ENCODE measurements around the gene MYO18A.
A peak's percentile ranks its signal among the peaks of the same experiment; 100 is the strongest.
"Not testable (repeated sequence)": the region's sequence is repeated elsewhere in the genome, so short reads cannot be mapped to it uniquely, and the experiment has no call there.

Gene MYO18A

DNA sequence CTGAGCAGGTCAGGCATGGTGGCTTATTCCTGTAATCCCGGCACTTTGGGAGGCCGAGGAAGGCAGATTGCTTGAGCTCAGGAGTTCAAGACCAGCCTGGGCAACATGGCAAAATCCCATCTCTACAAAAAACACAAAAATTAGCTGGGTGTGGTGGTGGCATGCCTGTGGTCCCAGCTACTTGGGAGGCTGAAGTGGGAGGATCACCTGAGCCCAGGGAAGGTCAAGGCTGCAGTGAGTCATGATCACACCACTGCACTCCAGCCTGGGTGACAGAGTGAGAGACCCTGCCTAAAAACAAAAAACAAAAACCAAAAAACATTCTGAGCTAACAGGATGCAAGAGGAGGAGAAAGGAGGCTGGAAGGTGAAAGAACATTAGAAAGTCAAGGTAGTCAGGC is 33.0 kb downstream of the MYO18A start:
- DNase-seq (ENCODE audit: low read depth), result not testable (repeated sequence)

DNA sequence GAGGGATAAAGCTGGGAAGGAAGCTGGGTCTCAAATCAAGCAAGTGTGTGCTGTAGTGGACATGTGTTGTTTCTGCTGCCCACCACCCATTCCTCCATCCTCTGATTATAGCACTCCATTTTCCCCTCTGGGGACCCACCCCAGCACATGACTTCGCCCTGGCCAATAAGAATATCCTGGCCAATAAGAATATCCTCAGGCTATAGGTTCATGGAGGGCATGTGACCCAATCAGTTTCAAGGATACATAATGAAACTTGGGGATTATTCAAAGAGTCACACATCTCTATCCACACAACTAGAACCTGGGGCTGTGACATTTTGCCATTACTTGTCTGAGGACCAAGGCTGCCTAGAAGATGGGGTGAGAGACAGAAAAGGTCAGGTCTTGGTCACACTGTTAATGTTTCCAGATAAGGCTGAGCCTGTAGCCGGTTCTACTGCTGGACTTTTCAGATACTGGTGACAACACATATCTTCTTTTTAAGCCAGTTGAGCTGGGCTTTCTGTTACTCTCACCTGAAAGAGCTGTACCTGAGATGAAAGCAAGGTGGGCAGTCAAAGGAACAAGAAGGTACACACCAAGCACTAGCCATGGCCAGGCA is 33.7 kb downstream of the MYO18A start:
- no peak for DNase-seq (ENCODE audit: low read depth)

DNA sequence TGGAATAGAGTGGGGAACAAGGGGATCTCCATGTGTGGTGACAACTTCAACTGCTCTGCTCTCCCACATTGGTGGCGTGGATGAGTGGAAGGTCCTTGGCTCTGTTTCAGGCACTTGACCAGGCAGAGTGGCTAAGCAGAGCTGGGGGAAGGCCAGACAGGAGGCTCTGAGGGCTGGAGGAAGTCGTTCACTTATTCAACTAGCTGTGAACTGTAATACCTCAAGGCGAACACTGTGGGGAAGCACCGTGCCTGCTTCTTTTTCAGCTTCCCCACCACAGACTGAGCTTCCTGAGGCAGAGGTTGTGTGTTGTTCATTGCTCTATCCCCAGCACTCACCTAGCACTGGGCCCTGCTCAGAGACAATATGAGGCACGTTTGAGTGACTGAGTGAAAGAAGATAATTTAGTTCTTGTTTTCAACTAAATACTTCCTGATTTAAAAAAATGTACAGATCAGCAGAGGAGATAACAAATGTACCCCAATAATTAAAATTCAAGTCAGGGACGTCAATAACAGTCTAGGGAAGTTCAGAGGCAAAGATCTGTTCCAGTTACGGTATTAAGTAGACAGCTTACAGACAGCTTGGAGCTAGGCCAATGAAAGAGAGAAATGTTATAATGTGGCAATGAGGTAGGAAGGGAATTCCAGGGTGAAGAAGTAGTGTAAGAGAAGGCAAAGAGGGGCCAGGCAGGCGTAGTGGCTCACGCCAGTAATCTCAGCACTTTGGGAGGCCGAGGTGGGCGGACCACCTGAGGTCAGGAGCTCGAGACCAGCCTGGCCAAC is 34.7 kb downstream of the MYO18A start:
- DNase-seq (ENCODE audit: low read depth), result peak; percentile 46

DNA sequence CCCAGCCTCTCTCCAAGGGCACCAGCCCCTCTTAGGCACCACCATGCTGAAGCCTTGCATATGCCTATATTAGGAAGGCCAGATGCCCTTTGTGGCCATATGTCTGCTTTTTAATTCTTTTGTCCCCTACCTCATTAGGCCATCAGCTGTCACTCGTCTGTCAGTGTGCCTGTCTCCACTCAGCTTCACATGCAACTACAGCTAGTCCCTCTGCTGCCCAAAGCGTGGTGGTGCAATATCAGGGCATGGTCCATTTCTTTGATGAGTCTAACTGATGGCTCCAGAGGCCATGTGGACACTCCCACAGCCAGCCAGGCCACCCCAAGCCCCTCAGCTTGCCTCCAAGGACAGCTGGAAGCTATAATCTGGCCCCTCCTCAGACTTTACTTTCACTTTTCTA is 36.3 kb downstream of the MYO18A start:
- no peak for DNase-seq (ENCODE audit: low read depth)

DNA sequence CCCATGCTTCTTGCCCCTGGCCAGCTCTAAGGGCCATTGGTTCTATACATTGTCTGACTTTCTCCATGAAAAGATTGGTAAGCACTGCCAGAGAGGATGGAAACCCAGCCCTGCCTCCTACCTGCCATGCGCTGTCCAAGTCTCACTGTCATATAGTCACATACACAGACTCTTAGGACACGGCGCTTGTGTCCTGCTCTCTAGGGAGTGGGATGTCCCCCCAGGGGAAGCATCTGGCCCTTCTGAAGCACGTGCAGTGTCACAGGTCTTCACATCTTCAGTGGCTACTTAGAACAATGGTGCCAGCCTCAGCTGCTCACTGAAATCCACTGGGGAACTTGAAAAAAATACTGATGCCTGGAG is 38.7 kb downstream of the MYO18A start:
- no peak for DNase-seq (ENCODE audit: low read depth)

DNA sequence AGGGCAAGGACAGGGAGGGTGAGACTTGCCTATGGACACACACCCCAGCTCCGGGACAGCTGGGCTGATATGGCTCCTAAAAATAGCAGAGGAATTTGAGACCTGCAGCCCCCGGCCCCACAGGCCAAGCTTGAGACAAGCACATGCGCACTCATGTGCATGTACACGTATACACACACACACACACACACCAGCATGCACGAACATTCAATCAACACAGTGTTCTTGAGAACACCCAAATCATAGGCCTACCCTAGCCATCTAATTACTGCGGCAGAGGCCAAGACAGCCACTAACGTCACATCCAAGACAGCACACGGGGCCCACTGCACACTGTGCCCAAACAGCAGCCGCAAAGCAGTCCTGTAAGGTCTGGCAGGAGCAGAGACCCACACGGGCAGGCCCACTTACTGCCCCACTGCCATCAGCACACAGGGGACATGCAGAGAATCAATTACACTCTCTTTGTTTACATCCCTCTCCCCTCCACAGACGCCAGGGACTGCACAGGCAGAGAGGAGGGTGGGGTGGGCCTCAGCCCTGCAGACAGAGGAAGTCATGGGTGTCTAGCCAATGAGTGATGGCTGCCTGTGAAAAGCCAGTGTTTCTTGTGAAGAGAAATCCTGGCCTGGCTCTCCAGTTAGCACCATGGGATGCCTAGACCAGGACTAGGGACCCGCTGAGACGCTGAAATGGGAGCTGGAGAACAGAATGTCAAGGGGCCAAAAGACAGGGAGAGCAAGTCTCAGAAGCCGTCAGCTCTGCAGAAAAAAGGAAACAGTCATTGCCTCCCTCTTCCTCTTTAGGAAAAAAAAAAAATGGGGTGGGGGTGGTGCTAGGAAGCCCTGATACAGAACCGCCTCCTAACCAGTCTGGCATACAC is 39.3 kb downstream of the MYO18A start:
- no peak for DNase-seq (ENCODE audit: low read depth)

DNA sequence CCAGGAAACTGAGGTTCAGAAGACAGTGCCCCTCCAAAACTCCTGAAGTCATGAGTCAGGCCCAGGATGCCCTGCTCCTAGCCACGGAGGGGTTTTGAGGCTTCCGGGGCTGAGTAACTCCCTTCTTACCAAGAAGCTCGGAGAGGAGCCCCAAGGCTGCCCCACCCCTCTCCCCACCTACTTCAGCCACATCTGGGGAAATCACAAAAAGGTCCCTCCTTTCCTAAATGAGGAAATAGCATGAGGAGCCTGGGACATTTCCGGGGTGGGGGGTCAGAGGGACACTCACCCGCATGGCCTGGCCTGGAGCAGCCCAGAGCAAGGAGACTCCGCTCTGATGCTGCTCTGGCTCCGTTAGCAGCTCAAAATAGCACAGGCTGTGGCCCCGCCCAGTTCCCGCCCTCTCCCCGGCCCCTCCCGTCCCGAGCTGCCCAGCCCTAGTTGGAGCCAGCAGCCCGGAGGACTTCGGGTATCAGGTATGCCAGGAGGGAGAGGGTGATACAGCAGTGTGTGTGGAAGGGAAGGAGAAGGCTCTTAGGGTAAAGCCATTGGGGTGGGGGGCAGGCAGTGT is 40.1 kb downstream of the MYO18A start:
- peak; percentile 80 for DNase-seq (ENCODE audit: low read depth)

DNA sequence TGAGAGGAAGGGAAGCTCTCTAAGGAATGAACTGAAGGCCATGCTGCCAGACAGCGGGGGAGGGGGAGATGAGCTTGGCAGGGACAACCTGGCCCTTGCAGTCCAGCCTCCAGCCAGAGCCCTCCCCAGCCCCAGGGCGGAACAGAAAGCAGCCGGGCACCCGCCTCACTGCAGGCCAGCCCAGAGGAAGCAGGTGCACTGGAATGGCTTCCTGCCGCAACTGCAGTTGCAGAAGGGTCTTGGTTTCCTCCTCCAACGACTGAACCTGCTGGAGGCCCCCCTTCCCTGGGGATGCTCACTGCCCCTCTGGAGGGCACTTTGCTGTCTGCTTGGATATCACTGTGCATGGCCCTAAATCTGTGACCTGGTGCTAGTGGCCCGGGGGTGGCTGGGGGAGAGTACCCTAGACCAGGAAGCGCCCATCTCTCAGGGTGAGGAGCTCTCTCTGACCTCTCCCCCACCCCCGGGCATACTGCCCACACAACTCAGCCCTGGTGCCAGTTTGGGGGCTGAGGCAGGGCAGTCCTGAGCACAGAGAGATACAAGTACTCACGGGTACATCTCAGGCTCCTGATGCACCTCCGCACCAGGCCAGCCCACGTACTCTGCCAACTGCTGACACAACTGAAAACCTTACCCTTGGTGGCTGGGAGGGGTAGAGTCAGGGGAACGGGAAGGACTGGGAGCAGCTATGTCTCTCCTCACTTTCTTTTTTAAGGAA is 41.1 kb downstream of the MYO18A start:
- no peak for DNase-seq (ENCODE audit: low read depth)

DNA sequence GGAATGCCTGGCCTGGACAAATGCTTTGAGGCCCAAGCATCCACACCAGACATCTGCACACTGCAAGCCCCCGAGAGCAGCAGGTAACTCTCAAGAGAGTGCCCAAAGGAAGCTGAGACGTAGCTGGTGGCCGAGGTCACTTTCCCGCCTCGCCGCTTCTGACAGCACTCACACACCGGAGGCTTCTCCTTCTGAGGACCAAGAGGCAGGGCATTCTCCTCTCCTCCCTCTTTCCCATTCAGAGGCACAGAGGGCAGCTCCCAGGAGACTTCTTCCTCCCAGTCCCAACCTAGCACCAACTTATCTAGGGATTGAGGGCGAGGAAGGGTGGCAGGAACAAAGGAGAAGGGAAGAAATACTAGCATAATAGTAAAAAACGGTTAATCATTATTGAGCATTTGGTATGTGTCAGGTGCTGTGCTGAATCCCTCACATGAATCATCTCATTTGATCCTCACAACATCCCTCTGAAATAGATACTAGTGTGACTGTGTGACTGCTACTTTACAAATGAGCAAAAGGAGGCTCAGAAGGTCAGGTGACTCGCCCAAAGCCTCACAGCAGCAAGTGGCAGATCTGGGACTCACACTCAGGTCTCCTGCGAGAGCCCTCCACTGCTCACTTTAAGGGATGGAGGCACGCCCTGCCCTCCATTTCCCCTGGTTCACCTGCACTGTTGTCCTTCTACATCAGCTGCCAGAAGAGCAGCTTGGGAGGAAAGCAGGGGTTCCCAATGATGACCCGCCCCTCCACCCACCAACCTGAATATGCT is 41.8 kb downstream of the MYO18A start:
- DNase-seq (ENCODE audit: low read depth), result peak; percentile 58

DNA sequence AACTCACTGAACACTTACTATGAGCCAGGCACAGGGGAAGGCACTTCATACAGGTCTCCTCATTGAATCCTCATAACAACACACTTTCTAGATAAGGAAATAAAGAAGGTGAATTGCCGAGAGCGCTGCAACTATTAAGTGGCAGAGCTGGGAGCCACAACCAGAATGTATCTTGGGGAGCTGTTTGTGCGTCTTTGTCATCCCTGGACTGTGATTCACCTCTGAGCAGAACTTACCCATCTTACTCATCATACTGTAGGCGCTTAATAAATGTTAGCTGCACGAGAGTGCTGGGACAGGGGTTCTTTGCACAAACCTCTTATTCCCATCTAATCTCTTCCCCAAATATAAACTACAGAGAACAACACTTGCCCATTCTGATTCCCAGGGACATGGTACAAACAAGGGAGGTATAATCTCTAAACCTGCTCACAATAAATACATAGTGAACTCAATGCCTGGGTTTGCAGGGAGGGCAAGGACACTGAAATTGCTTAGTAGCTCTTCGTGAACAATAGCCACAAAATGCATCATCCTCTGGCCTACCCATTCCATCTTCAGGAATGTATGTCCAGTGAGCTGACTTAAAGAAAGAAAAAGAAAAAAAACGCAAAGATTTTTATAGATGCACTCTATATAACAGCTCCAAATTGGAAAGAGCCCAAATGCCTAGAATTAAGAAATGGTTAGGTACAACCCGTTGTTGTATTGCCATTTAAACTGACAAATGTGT is 43.0 kb downstream of the MYO18A start:
- DNase-seq (ENCODE audit: low read depth), result no peak

DNA sequence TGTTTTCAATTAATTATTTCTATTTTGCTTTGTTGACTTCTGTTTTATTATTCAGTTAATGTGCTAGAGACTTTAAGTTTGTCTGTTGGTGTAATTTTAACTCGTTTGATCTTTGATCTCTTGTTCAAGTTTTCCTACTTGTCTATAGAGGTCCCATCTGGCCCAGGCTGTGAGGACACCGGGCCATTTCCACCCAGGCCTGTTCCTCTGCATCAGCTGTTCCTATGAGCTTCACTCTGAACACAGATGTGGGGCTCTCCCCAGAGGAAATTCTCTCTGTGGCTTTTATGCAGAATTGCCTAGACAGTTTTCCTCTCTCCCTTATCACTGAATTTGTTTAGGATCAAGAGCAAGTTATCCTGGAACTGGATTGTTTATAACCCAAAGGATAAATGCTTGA is 44.7 kb downstream of the MYO18A start:
- no peak for DNase-seq (ENCODE audit: low read depth)

DNA sequence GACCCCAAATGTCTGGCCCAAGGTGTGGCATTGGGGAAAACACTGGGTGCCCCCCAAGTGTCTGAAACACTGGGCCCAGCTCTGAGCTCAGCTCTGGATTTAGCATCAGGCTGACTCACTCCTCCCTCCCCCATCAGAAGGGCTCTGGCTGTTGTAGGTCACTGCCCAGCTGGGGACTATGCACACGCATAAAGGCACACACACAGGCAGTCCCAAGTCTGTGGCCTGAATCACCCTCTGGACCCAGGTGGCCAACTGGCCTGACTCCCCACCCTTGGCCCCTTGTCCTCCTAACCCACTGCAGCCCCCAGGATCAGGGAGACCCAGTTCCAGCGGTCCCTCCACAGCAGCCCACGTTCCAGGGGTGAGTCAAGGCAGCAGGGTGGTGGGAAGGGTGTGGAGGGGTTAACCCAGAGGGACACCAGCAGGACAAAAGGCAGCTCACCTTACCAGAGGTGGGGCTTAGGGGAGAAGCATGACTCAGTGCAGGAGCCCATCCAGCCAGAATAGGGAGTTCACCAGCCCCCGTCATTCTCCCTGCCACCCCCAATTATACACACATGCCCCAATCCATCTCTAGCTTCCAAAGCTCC is 47.0 kb downstream of the MYO18A start:
- DNase-seq (ENCODE audit: low read depth), result no peak

DNA sequence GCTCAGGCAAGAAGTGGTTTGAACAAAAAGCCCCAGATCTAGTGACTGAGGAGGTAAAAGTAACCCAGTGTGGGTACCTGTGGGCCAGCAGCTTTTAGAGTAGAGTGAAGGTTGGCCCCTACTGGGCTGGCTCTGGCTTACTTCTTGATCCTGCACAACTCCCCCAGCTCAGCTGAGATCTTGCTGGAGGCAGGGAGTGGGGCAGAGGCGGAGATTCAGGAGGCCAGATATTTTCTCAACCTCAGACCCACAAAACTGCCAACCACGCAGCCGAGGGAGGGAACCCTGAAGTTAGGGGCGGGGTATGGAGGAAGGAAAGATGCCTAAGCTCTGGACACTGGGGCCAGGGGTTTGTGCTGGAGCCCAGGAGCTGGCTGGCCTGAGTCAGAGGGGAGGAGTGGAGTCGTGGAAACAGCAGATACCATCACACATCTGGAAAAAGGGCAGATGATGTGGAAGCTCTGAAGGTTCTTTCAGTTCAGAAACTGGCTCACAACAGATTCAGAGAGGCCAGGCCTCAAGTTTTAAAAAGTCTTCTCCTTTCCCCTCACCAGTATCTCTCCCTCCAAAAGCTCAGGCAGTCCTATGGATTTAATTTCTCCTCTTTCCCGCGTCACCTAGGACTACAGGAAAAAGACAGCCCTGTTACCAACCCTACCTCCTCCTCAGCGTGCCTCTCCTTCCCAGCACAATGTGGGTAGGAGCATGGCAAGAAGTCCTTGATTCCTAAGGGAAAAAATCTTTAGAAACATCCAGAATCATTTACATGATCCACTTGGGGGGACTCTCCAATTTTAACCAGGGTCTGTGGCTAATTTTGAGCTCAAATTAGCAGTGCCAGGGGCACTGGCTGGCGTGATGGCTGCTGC is 48.1 kb downstream of the MYO18A start:
- no peak for DNase-seq (ENCODE audit: low read depth)

DNA sequence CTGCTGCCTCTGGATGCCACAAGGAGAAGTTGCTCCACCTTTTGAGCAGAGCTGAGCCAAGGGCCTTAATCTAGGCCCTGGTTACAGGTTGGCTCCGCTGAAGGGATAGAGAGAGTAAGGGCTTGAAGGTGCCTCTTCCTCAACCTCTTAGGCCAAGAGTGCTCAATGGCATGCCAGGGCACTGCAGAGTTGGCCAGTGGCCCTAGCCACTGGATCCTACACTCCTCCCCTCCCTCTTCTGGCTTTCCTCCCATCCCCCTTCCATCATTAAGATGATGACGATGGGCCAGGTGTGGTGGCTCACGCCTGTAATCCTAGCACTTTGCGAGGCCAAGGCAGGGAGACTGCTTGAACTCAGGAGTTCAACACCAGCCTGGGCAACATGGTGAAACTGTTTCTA is 50.5 kb downstream of the MYO18A start:
- no peak for DNase-seq (ENCODE audit: low read depth)

DNA sequence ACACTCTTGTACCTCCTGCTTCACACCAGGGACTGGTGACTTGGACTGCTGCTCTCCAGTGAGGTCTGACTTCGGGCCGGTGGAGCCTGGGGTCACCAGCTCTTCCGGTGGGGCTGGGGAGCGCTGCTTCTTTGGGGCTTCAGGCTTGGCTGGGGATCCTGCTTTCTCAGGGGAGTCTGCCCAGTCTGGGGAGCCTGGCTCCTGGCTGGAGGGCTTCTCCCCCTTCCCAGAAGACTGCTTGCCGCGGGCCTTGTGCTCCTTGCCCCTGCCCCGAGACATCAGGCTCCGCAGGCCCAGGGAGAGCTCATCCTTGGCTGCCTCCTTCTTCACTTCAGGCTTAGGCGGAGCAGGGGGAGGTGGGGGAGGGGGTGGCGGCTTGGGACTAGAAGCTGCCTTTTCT is 52.4 kb downstream of the MYO18A start:
- no peak for DNase-seq (ENCODE audit: low read depth)

DNA sequence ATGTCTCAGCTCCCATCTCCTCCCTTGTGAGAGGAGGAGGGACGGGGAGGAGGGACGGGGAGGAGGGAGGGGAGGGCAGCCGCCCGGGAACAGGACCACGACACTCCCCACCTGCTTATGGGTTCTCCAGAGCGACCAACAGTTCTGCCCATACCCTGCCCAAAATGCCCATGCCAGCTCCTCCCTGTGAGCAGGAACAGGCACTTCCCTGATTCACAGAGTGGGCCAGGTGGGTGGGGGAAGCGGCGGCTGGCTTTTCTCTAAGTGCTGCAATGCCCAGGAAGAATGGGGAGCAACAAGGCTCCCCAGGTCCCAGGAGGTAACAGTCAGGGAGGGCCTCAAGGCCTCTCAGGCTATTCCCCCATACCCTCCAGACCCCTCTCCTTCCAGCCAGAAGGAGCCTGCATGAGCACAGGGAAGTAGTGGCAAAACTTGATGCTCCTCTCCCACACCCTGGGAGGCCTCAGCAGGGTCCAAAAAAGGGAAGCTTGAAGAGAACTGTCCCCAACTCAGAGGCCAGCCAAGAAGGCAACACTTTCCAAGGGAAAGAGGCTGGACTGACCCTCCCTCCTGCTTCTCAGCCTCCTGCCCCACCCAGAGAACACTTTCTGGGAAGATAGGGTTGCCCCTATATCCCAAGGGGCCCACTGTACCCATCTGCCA is 53.8 kb downstream of the MYO18A start:
- DNase-seq (ENCODE audit: low read depth), result no peak

DNA sequence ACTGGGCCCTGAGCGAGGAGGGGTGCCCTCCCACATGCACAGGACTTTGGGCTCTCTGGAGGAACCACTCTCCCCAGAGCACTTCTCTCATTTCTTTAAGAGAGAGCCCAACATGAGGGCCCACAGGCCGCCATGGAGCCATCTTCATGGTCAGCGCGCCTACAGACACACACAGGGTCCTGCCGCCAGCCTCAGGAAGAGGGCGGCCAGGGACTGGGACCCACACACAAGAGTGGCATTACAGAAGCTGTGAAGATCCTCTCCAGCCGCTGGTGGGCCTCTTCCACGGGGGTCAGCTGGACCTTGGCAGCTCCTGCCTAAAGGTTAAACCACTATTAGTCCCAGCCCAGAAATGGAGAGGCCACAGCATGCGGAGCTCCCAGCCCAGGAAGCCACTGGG is 54.5 kb downstream of the MYO18A start:
- no peak for DNase-seq (ENCODE audit: low read depth)

DNA sequence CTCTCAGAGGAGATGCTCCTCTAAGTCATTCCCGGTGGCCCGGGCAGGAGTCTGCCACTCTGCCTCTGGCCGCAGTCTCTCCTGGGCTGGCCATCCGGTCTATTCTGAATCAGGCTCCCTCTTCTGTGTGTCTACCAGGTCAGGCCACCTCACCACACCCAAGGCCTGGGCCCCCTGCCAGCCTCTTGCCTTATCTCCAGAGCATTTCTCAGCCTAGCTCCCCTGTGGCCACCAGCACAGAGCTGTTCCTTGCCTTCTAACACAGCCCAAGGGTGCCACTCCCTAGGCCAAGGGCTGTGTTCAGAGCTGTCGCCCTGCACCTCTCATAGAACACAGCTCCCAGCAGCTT is 55.3 kb downstream of the MYO18A start:
- DNase-seq (ENCODE audit: low read depth), result no peak
